ENCODE results near the gene NAA38. TPM values are rescaled to one million over a fixed set of nuclear protein-coding genes. Genes with fewer than 3 reads are reported as not detected.

Gene NAA38
- total RNA-seq, 4 donors from 2014 or later, result 68.0 to 184 (median 96.7) TPM

DNA sequence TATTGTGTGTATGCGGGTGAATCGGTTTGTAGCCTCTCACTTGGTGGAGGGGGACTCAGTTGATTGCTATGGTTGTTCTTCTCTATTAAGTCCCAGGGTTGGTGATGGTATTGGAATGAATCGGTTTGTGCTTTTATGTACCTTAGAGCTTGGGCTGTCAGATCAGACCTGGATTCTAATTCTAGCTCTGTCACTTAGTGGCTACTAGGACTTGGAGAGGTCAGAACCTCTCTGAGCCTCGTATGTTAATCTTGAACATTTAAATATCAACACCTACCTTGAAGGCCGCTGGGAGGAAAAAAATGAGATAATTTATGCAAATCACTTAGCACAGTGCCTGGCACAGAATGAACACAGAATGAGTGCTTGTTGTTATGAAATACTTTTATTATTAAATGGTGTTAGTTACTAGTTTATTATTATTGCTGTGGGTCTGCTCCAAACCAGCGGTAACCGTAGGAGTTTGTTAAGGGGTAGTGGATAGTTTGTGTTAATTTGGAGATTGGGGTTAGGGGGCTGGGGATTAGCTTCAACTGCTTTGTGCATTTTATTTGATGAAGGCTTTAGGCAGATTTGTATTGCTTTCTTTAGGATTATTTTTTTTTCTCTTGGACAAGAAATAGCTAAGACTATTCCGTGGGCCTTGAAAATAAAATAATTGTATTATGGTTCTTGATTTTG lies 19.8 kb downstream of the NAA38 start:
- TF ChIP-seq, protein P1, sequence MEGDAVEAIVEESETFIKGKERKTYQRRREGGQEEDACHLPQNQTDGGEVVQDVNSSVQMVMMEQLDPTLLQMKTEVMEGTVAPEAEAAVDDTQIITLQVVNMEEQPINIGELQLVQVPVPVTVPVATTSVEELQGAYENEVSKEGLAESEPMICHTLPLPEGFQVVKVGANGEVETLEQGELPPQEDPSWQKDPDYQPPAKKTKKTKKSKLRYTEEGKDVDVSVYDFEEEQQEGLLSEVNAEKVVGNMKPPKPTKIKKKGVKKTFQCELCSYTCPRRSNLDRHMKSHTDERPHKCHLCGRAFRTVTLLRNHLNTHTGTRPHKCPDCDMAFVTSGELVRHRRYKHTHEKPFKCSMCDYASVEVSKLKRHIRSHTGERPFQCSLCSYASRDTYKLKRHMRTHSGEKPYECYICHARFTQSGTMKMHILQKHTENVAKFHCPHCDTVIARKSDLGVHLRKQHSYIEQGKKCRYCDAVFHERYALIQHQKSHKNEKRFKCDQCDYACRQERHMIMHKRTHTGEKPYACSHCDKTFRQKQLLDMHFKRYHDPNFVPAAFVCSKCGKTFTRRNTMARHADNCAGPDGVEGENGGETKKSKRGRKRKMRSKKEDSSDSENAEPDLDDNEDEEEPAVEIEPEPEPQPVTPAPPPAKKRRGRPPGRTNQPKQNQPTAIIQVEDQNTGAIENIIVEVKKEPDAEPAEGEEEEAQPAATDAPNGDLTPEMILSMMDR (IDR thresholded peaks at IDR 0.05; ENCODE audit: low read depth), result no peak

DNA sequence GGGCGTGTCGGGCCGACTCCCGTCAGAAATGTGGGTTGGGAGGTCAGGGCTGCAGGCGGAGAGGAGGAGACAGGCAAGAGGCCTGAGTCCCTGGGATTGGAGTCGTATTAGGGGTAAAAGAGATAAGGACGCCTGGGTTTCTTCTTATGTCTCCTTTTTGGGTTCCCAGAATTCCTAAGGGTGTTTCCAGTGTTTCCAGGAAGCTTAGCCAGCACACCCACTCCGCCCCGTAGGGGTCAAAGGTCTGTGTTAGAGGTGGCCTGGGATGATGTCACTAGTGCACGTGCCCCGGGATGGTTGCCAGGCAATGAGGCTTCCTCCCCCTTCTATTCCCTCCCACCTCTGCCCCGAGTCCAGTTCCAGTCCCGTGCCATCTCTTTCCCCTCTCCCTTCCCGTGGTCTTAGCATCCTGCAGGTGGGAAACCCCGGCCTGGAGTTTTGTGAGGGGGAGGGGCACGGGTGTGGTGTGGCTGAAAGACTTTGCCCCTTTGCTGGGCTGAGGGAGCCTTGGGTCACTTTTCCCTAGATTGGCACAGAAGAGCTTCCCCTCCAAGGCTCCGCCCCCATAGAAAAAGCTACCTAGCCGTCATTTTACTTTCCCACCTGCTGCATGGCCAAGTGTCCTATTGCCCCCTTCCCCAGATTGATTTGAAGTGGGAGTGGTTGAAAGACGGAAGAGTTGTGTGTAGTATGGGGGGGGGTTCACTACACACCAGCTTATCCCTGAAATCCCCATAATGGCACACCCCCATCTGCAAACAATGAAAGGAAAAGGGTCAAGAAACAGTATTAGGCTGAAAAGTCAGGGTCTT lies 20.6 kb downstream of the NAA38 start:
- TF ChIP-seq, protein P1 (IDR thresholded peaks at IDR 0.05; ENCODE audit: low read depth), result no peak

DNA sequence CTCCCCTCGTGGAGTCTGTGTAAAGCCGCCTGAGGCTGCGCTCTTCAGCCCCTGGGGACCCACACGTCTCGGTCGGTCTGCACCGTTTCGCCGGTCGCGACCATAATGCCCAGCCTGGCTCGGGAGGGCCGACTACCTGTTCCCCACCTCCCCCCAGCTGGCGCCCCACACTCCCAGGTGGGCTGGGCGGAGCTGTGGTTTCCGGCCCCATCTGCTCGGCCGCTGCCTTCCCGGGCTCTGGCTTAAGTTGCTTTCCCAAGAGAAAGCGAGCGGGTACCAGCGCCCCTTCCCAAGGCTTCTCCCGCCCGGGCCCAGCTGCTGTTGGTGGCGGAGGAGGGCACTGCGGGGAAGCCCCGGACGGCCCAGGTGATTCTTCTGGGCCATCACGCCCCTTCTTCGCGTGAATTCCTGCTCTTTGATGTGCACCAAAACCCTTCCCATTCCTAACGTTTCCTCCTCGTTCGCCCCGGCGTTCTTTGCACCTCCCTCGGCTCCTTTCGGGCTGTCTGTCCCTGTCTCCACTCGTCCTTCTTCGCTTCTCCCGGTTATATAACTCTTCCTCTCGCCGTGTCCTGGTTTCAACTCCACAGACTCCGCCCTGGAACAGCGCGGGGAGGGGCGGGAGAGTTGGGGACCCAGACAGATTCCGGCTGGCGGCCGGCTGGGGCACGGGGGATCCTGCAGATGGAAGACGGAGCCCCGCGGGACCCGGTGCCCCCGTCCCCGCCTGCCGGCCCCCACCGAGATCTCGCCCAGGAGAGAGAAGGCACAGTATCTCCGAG lies 21.4 kb downstream of the NAA38 start:
- TF ChIP-seq, protein P1 (IDR thresholded peaks at IDR 0.05; ENCODE audit: low read depth), result no peak

DNA sequence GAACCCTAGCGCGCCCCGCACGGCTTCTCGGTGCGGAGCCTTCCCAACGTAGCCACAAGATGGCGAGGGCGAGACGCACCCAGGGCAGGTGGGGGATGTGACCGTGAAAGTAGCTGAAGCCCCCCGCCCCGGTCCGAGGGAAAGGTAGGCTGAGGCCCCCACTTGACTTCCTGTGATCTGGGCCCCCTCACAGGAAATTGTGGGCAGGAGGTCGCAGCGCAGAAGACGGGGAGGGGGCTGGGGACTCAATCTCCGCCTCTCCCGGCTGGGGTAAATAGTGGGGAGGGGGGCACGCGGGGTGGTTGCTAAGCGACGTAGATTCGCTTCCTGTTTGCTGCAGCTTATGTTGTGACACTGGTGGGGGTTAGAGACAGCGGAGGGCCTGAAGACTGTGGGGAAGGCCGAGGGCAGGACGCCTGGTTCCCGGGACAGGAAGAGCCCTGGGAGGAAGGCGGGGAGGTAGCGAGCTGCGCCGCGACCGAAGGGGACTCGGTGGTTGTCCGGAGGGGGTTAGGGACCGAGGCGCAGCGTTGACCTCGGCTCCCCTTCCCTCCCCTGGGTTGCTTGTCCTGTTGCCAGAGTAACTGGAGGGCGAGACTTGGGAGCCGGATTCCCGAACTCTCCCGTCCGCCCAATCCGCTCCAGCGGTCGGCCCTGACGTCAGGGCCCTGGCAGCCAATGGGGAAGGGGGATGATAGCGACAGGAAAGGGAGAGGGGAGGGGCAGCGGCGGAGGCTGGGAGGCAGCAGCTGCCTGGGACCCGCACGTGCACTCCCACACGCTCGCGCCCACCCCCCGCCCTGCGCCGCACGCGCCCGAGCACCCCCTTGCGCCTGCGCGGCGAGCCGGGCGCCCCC lies 22.2 kb downstream of the NAA38 start:
- TF ChIP-seq, protein P1 (IDR thresholded peaks at IDR 0.05; ENCODE audit: low read depth), result no peak

DNA sequence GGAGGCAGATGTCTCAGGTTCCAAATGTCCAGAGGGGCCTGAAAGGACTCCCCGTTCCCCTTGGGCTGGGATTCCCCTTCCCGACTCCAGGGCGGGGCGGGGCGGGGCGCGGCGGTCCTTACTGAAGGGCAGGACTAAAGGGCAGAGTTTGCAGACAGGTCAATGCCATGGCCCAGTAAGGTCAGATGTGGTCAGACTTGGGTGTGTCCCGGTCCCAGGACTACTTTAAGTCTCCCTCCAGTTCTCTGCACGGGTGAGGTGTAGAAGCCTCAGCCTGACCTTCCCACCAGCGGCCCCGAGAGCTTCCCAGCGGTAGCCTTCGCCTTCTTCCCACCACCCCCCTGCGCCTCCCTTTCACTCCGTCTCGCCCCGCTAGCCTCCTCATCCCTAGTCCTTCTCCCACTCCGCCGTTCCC lies 22.8 kb downstream of the NAA38 start:
- TF ChIP-seq, protein P1 (IDR thresholded peaks at IDR 0.05; ENCODE audit: low read depth), result no peak

DNA sequence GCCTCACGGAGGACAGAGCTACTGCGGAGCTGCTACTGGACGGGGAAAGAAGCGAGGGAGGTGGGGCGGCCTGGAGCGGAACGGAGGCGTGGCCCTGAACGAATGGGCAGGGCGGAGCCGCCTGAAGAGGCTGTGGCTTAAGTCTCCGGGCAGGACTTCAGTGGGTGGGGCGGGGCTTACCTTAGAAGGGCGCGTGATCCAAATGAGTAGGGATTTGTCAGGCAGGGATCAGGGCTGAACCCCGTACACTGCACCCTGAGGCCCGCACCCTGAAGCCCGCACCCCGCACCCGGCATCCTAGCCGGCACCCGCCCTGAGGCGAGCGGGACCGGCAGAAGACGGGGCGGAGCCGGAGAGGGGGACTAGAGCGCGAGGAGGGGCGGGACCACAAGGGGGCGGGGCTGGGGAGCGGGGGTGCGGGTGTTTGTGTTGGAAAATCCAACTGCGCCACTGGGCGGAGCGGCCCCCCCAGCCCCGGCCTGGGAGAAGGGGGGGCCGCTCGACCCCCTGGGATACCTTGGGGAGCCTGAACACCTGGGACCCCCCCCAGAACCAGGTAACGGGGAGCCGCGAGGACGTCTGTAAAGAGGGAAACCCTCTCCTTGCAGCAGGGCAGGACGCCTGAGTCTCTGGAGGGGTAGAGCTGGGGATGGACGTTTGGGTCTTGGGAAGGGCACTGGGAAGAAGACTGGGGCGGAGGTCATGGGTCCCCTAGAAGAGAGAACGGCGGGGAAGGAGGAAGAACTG lies 23.4 kb downstream of the NAA38 start, which contains the start of gene KDM6B:
KDM6B (plus strand) TSS at position 423 of the 747 bp plus-strand sequence. CDS start 11,338 bp downstream, outside the sequence.
- TF ChIP-seq, protein P1 (IDR thresholded peaks at IDR 0.05; ENCODE audit: low read depth), result no peak
